Spinal cord (tissue), 10 donors: ENCODE data around the gene DLG2. TPM values are rescaled to one million over a fixed set of nuclear protein-coding genes. Genes with fewer than 3 reads are reported as not detected.

Source experiments
- DNase-seq, 6 donors: peaks; one replicate each; pipeline versions ENCODE4 v3.0.0 to v3.0.0-alpha.2; 2013 to 2015; ENCODE audit warnings: low spot score in 6 of 6, low read depth in 4 of 6
- H3K27ac ChIP-seq: one replicate; pipeline ENCODE4 v1.5.1; 2013; ENCODE audit warnings: low read depth, low read length, control low read depth
- H3K27me3 ChIP-seq: one replicate; pipeline ENCODE4 v1.6.1; 2013; ENCODE audit warnings: low read length; ENCODE audit not compliant: control insufficient read depth, insufficient read depth
- H3K36me3 ChIP-seq: one replicate; pipeline ENCODE4 v1.6.1; 2013; ENCODE audit warnings: low read length; ENCODE audit not compliant: control insufficient read depth, insufficient read depth
- H3K4me1 ChIP-seq: one replicate; pipeline ENCODE4 v1.6.1; 2013; ENCODE audit warnings: low read length; ENCODE audit not compliant: control insufficient read depth, insufficient read depth
- H3K4me3 ChIP-seq: one replicate; pipeline ENCODE4 v1.5.1; 2013; ENCODE audit warnings: low read depth, low read length, control low read depth
- H3K9me3 ChIP-seq: one replicate; pipeline ENCODE4 v1.6.1; 2013; ENCODE audit warnings: low read length; ENCODE audit not compliant: control insufficient read depth, insufficient read depth
- WGBS: methylation state at CpG from one replicate; pipeline ENCODE4 v1.1.5; 2013; ENCODE audit warnings: missing lambda C conversion rate; ENCODE audit not compliant: insufficient coverage; 5-methylcytosine and 5-hydroxymethylcytosine counted together
- polyA plus RNA-seq, 2 donors: library from polyadenylated mRNA; unstranded; fragments of 120-200 nt; gene quantifications; one replicate each; pipeline ENCODE4 v1.2.1, GENCODE V29; 2013; ENCODE audit not compliant: insufficient read length in 2 of 2
- total RNA-seq, 2 donors: library from RNA; depleted of rRNA in 1 of 2; stranded (reverse); fragments of 120-200 nt in 1 of 2; fragments of >200 nt in 1 of 2; gene quantifications; one replicate each; pipeline versions ENCODE4 v1.2.3 to v1.2.4, GENCODE V29; 2013 to 2014
- donor health status: healthy.

Gene DLG2
- total and polyA plus RNA-seq, 4 donors: 37.7 to 111 (median 49.0) TPM

DNA sequence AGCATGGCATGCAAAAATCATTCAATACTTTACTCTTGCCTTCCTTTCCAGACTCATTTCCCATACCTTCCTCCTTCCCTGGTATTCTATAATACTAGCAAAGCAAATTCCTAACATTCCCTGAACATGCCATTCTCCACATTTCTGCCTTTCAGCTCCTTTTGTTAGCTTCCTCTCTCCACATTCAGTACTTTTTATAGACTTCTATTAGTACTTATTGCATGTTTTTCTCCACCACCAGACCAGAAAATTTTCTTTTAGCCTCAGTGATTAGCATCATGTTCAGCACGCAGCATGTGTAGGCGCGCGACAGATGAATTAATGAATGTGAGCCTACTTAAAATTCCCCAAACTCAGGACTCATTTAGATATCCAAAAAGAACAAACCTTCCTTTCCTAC, 935.3 kb downstream of the DLG2 start:
- DNase-seq: peak in 2 of 6 donors; percentile 32 to 45
- no peak overlapping the region for H3K27ac ChIP-seq
- no CpG with 5 or more reads among the region's 4 CpGs for WGBS
- no peaks in the 10 kb centered on the region for H3K36me3 ChIP-seq
- no peaks in the 10 kb centered on the region for H3K9me3 ChIP-seq
- H3K4me1 ChIP-seq: no peaks in the 10 kb centered on the region
- H3K4me3 ChIP-seq: no peak overlapping the region
- no peaks in the 10 kb centered on the region for H3K27me3 ChIP-seq

DNA sequence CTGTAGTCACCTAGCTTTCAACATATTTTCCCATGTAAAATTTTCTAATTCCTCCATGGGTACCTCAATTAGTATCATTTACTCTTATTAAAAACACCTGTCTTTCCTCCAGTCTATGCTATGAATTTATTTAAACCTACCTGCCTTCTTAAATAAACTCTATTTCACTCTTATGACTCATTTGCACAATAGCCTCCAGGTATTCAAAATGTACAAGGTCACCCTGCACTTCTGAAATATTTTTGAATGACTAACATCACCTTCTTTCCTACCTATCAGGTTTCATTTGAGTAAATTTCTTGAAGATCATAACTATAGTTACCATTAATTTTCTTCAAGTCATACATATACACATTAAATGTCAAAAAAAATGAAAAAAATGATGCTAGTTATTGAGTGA, 939.7 kb downstream of the DLG2 start:
- Histone ChIP-seq H3K27me3 (no peaks in the 10 kb centered on the region), H3K36me3 (no peaks in the 10 kb centered on the region), H3K27ac (no peak overlapping the region), H3K4me3 (no peak overlapping the region), H3K9me3 (no peaks in the 10 kb centered on the region), H3K4me1 (no peaks in the 10 kb centered on the region)
- no peak for DNase-seq

DNA sequence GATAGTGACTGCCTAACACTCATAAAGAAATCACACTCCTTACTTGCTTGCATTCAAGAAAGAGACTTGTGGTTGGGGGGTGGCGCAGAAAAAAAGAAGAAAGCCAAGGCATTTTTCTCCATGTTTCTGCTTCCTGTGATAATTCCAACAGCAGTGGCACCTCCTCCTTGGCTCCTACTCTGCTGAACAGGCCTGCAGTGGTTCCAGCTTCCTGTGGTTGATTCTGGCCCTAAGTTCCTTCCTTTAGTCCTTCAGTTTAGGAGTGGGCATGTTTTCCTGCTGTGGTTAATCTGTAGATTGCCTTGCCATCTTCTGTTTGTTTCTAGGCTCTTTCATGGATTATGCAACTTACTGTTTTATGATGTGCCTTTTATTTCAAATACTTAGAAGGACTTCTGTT, 940.4 kb downstream of the DLG2 start:
- WGBS: no CpG with 5 or more reads among the region's 1 CpG
- Histone ChIP-seq H3K4me3 (no peak overlapping the region), H3K36me3 (no peaks in the 10 kb centered on the region), H3K4me1 (no peaks in the 10 kb centered on the region), H3K9me3 (no peaks in the 10 kb centered on the region), H3K27me3 (no peaks in the 10 kb centered on the region), H3K27ac (no peak overlapping the region)
- DNase-seq: no peak

DNA sequence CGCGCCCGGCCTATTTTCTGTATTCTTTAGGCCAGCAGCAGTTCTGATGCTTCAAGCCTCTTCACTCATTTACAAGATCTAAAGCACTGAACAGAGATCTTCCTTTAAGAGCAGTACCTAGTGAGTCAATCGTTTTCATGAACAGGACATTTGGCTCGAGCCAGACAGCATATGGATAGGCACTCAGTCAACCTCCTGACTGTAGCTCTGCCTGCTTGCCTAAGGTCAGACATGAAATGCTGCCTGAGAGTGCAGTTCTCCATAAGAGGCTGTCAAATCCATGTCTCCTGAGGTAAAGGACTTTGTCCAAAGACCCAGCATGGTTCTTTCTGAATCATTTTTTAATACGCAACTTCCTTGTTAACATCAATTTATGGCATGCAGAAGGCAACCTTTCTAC, 941.2 kb downstream of the DLG2 start:
- DNase-seq: no peak
- no peaks in the 10 kb centered on the region for H3K4me1 ChIP-seq
- no peaks in the 10 kb centered on the region for H3K27me3 ChIP-seq
- H3K9me3 ChIP-seq: no peaks in the 10 kb centered on the region
- no peak overlapping the region for H3K4me3 ChIP-seq
- H3K27ac ChIP-seq: no peak overlapping the region
- 90% methylated on average over 6 of the region's 6 CpGs for WGBS
- H3K36me3 ChIP-seq: no peaks in the 10 kb centered on the region

DNA sequence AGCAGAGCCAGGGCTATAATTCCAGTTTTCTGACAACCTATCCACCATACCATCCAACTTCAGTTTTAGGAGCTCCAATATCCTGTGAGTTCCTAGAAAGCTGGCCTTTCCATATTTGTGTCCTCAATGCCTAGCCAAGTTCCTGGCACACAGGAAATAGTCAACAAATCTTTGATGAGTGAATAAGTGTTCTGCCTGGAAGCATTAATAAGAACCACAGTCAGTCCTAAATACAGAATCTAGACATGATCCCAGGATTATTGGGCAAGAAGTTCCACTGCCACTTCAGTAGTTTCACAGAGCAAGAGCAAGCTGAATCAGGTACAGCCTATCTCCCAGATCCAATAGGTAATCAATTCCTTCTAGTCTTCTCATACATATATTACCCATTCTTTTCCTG, 942.0 kb downstream of the DLG2 start:
- Histone ChIP-seq H3K27me3 (no peaks in the 10 kb centered on the region), H3K27ac (no peak overlapping the region), H3K36me3 (no peaks in the 10 kb centered on the region), H3K9me3 (no peaks in the 10 kb centered on the region), H3K4me1 (no peaks in the 10 kb centered on the region), H3K4me3 (no peak overlapping the region)
- DNase-seq: peak in 1 of 6 donors; percentile 17

DNA sequence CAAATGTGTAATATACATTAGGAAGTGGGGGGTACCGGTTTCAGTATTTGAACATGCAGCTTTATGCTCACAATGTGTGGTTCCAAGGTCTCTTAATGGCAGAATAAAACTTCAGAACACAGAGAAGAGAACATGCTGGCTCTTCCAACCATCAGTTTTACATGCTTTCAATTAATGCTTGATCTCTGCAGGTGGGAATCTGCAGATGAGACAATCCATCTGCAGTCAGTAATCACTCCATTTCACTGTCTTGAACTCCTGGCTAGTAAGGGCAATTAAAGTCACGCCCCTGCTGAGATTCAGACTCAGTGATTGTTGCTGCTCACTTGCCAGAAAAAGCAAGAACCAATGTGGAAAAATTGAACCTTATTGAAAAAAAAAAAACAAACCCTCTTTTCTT, 945.7 kb downstream of the DLG2 start:
- no peaks in the 10 kb centered on the region for H3K4me1 ChIP-seq
- no peaks in the 10 kb centered on the region for H3K27me3 ChIP-seq
- H3K27ac ChIP-seq: no peak overlapping the region
- peak in 2 of 6 donors; percentile 31 to 85 for DNase-seq
- H3K9me3 ChIP-seq: no peaks in the 10 kb centered on the region
- H3K4me3 ChIP-seq: no peak overlapping the region
- H3K36me3 ChIP-seq: no peaks in the 10 kb centered on the region
- WGBS: no CpG with 5 or more reads among the region's 2 CpGs

DNA sequence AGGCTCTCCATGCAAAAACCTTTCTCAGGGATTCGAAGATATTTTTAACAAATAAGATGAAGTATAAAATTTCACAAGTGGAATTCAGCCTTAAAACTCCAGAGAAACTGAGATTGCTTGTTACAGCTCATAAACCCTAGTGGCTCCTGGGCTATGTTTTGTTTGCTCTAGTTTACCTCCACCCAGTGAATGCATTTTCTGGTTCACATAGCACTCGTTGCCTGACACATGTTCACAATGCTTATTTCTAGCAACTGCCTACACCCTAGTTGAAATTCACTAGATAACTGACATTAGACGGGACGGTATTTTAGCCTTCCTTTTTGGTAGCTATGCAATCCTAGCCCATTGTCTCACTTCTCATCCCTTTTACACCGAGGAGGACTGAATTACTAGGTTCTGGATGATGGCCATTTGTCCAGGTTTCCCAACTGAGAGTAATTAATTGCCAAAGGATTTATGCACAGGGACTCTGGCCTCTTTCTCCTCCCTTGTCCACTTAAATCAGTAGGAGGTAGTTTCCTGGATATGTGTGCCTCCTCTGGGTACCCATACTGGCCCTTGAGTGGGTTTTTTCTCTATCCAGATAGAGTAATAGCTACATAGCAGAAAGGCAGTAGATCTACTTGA, 951.6 kb downstream of the DLG2 start:
- no peaks in the 10 kb centered on the region for H3K27me3 ChIP-seq
- peak in 1 of 6 donors; percentile 31 for DNase-seq
- no peak overlapping the region for H3K4me3 ChIP-seq
- no peaks in the 10 kb centered on the region for H3K36me3 ChIP-seq
- no CpG with 5 or more reads among the region's 5 CpGs for WGBS
- no peaks in the 10 kb centered on the region for H3K9me3 ChIP-seq
- H3K27ac ChIP-seq: no peak overlapping the region
- no peaks in the 10 kb centered on the region for H3K4me1 ChIP-seq

DNA sequence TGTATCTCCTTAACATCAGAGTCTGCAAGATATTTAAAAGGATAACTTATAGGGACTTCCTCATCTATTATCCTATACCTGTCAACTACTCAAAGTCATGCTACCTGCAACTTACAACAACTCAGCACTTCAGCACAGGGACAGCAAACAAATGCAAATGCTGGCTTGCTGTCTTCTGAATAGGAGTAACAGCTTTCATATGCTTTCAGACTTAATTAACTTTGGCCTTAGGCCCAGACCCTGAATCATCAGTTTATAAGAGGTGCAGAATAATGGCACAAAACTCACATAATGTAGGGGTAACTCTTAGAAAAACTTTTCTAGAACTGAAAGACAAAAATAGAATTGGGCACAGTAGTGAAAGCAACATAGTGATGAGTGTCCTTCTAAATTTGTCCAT, 953.4 kb downstream of the DLG2 start:
- H3K9me3 ChIP-seq: no peaks in the 10 kb centered on the region
- no peak overlapping the region for H3K4me3 ChIP-seq
- no peaks in the 10 kb centered on the region for H3K36me3 ChIP-seq
- no peaks in the 10 kb centered on the region for H3K4me1 ChIP-seq
- DNase-seq: peak in 2 of 6 donors; percentile 57 to 84
- no peaks in the 10 kb centered on the region for H3K27me3 ChIP-seq
- H3K27ac ChIP-seq: no peak overlapping the region

DNA sequence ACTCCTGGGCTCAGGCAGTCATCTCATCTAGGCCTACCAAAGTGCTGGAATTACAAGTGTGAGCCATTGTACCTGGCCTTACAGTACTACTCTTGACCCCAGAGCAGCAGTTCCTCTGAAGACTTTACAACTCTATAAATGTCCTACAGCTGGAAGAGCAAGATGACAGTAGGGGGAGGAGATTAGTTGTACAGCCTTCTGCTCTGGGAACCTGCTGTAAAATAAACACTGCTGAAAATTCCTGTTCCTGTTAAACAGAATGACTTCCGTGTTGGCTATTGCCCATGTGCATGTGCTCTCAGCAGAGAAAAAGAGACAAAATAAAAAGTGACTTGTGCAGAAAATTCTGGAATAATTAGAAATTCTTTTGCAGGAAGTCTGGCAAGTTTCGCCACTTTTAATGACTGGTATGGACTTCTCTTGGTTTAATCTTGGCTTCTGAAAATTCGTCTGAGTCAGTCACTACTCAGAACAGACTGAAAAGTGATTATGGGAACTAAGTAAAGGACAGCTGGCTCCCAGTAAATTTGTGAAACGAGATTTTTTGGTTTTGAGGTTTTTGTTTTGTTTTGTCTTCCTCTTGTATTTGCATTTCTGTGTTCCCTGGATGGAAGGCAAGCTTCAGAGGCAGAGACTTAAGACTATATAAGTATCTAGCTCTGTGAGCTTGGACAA, 955.7 kb downstream of the DLG2 start:
- Histone ChIP-seq H3K4me3 (no peak overlapping the region), H3K36me3 (no peaks in the 10 kb centered on the region), H3K27ac (no peak overlapping the region), H3K27me3 (no peaks in the 10 kb centered on the region), H3K9me3 (no peaks in the 10 kb centered on the region), H3K4me1 (no peaks in the 10 kb centered on the region)
- peak in 1 of 6 donors; percentile 47 for DNase-seq
- whole genome bisulfite sequencing: 83% methylated on average over 2 of the region's 4 CpGs

DNA sequence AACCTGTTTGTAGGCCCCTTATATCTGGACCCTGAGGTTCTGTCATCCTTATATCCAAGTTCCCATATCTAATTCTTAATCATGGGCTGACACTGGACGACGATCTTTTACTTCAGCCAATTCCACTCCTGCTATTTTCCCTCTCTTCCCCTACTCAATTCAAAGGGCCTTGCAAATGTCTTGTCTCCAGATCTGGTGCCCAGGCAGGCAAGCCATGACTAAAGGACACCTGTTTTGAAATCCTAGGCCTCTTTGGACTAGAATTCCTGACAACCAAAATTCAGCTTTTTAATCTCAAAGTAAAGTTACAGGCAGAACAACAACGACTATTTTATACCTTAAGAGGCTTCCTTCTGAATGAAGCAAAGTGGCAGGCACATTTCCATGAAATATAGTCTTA, 963.4 kb downstream of the DLG2 start:
- no peak overlapping the region for H3K4me3 ChIP-seq
- no peak overlapping the region for H3K27ac ChIP-seq
- H3K9me3 ChIP-seq: no peaks in the 10 kb centered on the region
- no peaks in the 10 kb centered on the region for H3K4me1 ChIP-seq
- no peak for DNase-seq
- no peaks in the 10 kb centered on the region for H3K36me3 ChIP-seq
- H3K27me3 ChIP-seq: no peaks in the 10 kb centered on the region
- 78% methylated on average over 2 of the region's 3 CpGs for WGBS
